Measurements from ENCODE around the gene BMPR1A.
"Not testable (repeated sequence)": the region's sequence is repeated elsewhere in the genome, so short reads cannot be mapped to it uniquely, and the experiment has no call there.

BMPR1A gene

DNA sequence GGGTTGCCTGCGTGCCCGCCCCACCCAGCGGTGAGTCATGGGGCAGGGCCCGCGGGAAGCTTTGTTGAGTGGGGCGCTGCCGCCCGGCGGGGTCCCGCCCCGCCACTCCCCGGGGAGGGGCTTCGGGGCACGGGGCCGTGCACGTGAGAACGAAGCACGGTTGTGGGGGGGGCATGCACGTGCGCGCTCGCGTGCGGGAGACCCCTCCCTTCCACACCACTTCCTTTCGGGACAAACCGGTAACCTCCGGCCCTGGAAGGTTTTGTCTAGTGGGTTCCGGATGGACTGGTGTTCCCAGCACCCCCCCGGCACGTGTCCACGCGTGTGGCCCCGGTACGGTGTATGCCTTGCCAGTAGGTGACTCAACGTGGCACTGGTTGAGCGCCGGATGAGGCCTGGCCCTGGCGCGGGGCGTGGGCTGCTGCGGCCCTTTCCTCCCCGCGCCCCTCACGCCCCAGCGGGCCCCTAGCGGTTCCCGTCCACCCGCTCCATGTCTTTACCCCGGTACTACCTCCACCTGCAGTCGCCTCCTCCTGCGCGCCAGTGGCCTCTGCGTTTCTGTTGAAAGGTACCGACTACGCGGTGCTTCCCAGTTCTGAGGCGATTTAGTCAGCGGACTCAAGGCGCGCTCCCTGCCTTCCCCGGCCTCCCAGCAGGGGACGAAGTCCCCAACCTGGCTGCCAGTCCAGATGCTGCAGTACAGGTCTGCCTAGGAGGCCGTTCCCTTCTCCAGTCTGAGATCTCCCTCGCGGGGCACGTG, 215.0 kb downstream of the BMPR1A start:
- DNase-seq: no peak

DNA sequence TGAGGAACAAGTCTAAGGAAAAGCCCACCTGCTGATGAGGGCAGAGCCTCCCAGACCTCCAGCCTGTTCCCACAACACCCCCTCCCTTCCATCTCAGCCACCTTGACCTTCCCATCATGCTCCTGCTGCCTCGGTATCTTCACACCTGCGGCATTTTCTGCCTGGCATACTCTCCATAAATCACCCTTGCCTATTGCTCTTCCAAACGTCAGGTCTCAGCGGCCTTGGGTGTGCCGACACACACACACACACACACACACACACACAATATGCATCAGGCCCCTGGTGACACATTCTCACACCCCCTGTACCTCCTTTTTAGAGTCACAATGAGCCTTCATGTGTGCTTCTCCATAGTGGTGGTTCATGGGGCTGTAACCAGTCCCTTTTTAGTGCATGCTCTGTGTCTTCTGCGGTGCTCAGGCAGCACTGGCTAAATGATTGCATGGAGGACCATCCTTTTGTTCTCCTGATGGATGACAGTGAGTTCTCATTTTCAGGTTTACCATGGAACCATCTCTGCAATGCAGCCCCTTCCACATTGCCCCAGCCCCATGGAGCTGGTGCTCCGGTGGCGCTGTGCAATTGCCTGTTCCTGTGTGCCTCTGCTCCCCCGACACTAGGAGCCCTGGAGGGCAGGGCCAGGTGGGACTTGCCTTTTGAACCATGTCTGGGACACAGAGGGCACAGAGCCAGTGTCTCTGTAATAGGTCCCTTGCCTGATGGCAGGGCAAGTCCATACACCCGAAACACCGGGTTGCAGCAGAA, 216.4 kb downstream of the BMPR1A start:
- DNase-seq: no peak

DNA sequence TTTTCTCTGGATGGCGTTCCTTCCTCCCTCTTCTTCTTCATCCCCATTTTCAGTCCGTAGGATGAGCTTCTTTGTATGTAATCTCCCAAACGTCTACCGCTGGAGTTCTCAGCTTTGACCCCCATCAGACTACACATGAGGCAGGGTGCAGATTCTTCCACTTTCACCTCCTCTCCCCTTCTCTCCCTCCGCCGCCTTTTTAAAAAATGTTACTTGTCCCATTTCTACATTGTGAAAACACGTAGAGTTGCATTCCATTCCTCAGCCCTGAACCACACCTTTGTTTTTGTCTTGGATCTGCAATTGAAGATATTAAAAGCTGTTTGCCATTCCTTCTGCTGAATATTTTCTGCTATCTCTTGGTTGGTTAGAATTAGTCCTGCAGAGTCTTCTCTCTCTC, 218.1 kb downstream of the BMPR1A start:
- DNase-seq: no peak

DNA sequence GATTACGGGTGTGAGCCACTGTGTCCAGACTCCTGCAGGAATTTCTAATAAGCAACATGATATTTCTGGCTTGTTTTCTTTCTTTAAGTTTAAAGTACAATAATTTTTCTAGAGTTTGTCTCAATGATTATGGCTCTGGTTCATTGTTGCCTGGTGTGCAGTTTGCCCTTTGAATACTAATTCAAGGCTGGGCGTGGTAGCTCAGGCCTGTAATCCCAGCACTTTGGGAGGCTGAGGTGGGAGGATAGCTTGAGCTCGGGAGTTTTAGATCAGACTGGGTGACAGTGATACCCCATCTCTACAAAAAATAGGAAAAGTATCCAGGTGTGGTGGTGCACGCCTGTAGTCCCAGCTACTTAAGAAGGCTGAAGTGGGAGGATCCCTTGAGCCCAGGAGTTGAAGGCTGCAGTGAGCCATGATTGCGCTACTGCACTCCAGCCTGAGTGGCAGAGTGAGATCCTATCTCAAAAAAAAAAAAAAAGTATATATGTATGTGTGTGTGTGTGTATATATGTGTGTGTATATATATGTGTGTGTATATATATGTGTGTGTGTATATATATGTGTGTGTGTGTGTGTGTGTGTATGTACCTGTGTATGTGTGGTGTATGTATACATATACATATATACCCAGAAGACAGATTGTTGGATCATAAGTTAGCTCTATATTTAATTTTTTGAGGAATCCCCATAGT, 220.1 kb downstream of the BMPR1A start:
- no peak for DNase-seq

DNA sequence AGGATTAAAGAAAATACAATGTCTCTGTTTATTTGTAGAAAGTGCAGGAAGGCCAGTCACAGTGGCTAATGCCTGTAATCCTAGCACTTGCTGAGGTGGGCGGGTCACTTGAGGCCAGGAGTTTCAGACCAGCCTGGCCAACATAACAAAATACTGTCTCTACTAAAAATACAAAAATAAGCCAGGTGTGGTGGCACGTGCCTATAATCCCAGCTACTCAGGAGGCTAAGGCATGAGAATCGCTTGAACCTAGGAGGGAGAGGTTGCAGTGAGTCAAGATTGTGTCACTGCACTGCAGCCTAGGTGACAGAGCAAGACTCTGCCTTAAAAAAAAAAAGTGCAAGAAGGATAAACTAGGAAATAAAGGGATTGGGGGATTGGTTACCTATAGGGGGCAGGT, 222.0 kb downstream of the BMPR1A start:
- DNase-seq: not testable (repeated sequence)

DNA sequence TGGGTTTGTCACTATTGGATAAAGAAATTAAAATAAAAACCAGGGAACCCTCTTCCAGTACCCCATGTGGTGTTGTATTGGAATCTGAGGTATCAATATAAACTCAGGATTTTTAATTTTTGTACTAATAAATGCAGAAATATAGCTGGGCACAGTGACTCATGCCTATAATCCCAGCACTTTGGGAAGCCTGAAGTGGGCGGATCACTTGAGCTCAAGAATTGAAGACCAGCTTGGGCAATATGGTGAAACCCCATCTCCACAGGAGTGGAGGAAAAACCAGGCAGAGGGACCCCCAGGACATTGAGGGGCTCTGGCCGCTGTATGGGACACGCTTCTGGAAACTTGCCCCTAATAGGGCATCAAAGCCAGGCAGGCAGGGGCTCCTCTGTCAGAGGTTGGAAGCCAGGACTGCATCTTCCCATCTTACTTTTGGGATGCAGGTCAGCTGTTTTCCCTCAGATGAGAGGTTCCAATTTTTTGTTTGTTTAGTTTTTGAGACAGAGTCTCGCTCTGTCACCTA, 222.9 kb downstream of the BMPR1A start:
- DNase-seq: no peak

DNA sequence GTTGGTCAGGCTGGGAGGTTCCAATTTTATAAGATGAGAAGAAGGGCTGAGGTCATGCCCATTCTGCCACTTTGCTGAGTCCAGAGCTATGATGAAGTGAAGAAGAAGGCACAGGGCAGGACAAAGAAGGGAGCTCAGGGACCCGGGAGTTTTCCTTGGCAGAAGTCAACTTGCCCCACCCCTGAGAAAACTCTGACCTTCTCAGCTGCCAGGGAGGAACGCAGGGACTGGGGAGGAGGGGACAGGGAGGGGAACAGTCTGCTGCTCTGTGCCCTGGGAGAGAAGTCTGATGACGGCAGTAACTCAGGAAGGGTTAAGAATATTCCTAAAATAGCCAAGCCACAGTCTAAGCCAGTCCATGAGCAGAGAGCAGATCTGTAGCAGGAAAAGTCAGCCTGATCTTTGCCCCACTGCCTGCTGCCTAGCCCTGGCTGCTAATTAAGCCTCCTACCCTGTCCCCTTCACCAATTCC, 223.6 kb downstream of the BMPR1A start:
- DNase-seq: no peak

DNA sequence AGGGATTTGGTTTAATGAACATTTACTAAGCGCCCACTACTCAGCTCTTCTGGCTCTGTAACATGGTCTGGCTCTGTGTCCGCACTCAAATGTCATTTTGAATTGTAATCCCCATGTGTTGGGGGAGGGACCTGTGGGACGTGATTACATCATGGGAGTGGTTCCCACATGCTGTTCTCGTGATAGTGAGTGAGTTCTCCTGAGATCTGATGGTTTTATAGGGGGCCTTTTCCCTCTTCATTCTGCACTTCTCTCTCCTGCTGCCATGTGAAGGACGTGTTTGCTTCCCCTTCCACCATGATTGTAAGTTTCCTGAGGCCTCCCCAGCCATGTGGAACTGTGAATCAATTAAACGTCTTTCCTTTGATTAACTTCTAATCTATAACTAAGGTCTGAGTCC, 224.6 kb downstream of the BMPR1A start:
- DNase-seq: not testable (repeated sequence)

DNA sequence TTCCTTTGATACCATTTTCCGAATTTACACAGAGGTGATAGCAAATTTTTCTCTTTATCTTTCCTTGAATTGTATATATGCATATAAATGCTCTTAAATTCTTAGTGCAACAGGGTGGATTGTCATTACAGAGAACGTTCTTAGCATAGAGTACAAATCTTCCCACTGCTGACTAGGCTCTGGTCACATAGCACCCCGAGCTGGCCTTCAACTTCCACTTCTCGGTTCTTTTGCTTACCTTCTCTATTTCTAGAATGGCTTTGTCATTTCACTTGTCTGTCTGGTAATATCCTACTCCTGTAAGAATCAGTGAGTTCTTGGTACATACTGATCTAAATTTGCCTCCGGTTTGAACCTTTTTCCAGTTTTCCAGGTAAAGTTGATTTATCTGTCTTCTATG, 225.3 kb downstream of the BMPR1A start:
- no peak for DNase-seq
